Liver (tissue), 3 donors: ENCODE data around the gene ETS2.

Experiments
- EGR1 ChIP-seq, 2 donors: IDR thresholded peaks; 2 replicates each; pipeline ENCODE4 v1.6.1; 2016 to 2018; ENCODE audit warnings: antibody characterized with exemption in 2 of 2, low read depth in 2 of 2
- JUND ChIP-seq, 2 donors: IDR thresholded peaks; 2 replicates each; pipeline ENCODE4 v1.6.1; 2016; ENCODE audit warnings: antibody characterized with exemption in 2 of 2
- NR2F2 ChIP-seq: IDR thresholded peaks from 2 replicates; pipeline ENCODE4 v1.6.1; 2016; ENCODE audit warnings: antibody characterized with exemption
- RAD21 ChIP-seq, 2 donors: IDR thresholded peaks; 2 replicates each; pipeline ENCODE4 v1.6.1; 2016; ENCODE audit warnings: antibody characterized with exemption in 2 of 2, mild to moderate bottlenecking in 2 of 2
- RXRA ChIP-seq, 2 donors: IDR thresholded peaks; 2 replicates each; pipeline ENCODE4 v1.6.1; 2017 to 2018; ENCODE audit warnings: antibody characterized with exemption in 2 of 2, mild to moderate bottlenecking in 1 of 2
- TAF1 ChIP-seq: conservative IDR thresholded peaks from 2 replicates; pipeline ENCODE4 v1.6.1; 2016; ENCODE audit warnings: antibody characterized with exemption, mild to moderate bottlenecking
- YY1 ChIP-seq: IDR thresholded peaks from 2 replicates; pipeline ENCODE4 v1.6.1; 2016; ENCODE audit warnings: antibody characterized with exemption, mild to moderate bottlenecking
- TF ChIP-seq, protein P1 (sequence below): fragments of 150-350 bp; IDR thresholded peaks from 2 replicates; pipeline ENCODE4 v1.5.1; 2017; ENCODE audit warnings: improper control_type of control experiment, low read depth, low read length; ENCODE audit not compliant: missing input control
- TF ChIP-seq, protein P2 (sequence below): IDR thresholded peaks from 2 replicates; pipeline ENCODE4 v1.6.1; 2016; ENCODE audit warnings: antibody characterized with exemption
- donor health status: healthy.
- donor health status: healthy.

DNA sequence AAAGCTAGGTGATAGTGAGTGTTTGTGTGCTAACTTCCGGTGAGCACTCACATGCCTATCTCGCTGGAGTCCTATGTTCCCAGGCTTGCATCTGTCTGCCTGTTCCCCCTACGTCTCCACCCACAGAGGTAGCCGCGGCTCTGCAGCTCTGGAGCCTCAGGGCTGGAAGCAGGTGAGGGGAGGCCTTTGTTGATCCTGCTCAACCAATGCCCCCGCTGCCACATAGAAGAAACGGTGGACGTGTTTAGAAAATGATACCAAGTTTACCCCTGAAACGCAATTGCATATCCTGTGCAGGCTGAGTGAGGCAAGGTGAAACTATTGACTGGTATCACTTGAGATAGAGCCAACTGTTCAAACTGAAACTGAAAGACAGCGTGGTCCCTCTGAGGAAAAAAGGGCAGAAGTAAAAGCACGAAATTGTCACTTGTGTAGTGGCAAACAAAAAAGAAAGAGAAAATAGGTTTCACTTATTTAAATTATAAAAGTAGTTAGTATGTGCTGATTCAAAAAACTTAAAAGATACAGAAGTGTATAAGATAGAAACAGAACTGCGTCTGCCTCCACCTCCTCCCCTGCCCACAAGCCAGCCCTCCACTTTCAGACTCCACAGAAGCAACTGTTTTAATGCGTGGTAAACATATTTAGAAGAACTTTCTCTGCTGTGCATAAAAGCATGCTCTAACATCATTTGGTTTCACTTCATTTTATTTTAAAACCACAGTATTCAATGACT, 38.6 kb upstream of the ETS2 start:
- TF ChIP-seq, protein P1, sequence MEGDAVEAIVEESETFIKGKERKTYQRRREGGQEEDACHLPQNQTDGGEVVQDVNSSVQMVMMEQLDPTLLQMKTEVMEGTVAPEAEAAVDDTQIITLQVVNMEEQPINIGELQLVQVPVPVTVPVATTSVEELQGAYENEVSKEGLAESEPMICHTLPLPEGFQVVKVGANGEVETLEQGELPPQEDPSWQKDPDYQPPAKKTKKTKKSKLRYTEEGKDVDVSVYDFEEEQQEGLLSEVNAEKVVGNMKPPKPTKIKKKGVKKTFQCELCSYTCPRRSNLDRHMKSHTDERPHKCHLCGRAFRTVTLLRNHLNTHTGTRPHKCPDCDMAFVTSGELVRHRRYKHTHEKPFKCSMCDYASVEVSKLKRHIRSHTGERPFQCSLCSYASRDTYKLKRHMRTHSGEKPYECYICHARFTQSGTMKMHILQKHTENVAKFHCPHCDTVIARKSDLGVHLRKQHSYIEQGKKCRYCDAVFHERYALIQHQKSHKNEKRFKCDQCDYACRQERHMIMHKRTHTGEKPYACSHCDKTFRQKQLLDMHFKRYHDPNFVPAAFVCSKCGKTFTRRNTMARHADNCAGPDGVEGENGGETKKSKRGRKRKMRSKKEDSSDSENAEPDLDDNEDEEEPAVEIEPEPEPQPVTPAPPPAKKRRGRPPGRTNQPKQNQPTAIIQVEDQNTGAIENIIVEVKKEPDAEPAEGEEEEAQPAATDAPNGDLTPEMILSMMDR = no peak
- TF ChIP-seq JUND (IDR thresholded peaks at IDR 0.05) (peak in 1 of 2 donors; percentile 26), RXRA (IDR thresholded peaks at IDR 0.05) (peak; percentile 27 to 40), RAD21 (IDR thresholded peaks at IDR 0.05) (peak in 1 of 2 donors; percentile 52), NR2F2 (no peak), TAF1 (no peak), EGR1 (IDR thresholded peaks at IDR 0.05; ENCODE audit: low read depth in 2 of 2) (no peak), YY1 (peak; percentile 39)
- TF ChIP-seq, protein P2, sequence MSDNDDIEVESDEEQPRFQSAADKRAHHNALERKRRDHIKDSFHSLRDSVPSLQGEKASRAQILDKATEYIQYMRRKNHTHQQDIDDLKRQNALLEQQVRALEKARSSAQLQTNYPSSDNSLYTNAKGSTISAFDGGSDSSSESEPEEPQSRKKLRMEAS = no peak
